H9 (cell line): ENCODE data around the gene TINAG. TPM values are rescaled to one million over a fixed set of nuclear protein-coding genes. Genes with fewer than 3 reads are reported as not detected.

Source experiments
- DNase-seq: peaks from one replicate; pipeline ENCODE4 v3.0.0-alpha.2; 2017
- H2AFZ ChIP-seq: one replicate; pipeline ENCODE4 v1.6.1; 2013; ENCODE audit warnings: mild to moderate bottlenecking, low read length, control low read depth, moderate library complexity
- H2AK5ac ChIP-seq: 2 replicates; pipeline ENCODE4 v1.6.1; 2013; ENCODE audit warnings: low read length, control low read depth, mixed read lengths; ENCODE audit not compliant: insufficient read length
- H2BK120ac ChIP-seq: one replicate; pipeline ENCODE4 v1.6.1; 2013; ENCODE audit warnings: low read depth, mild to moderate bottlenecking, low read length, control low read depth, inconsistent platforms; ENCODE audit not compliant: poor library complexity, severe bottlenecking
- H2BK12ac ChIP-seq: 2 replicates; pipeline ENCODE4 v1.6.1; 2013; ENCODE audit warnings: low read length, control low read depth, mixed read lengths, low read depth; ENCODE audit not compliant: insufficient read length
- H2BK15ac ChIP-seq: 2 replicates; pipeline ENCODE4 v1.6.1; 2013; ENCODE audit warnings: low read depth, low read length, control low read depth
- H2BK20ac ChIP-seq: one replicate; pipeline ENCODE4 v1.6.1; 2013; ENCODE audit warnings: low read depth, mild to moderate bottlenecking, low read length, control low read depth, inconsistent platforms; ENCODE audit not compliant: poor library complexity, severe bottlenecking
- H2BK5ac ChIP-seq: 2 replicates; pipeline ENCODE4 v1.6.1; 2013; ENCODE audit warnings: low read length, control low read depth, mixed read lengths; ENCODE audit not compliant: insufficient read length
- H3K14ac ChIP-seq: 2 replicates; pipeline ENCODE4 v1.6.1; 2013; ENCODE audit warnings: low read length, control low read depth; ENCODE audit not compliant: insufficient read depth
- H3K18ac ChIP-seq: 2 replicates; pipeline ENCODE4 v1.6.1; 2013; ENCODE audit warnings: low read depth, mild to moderate bottlenecking, mixed read lengths, low read length, control low read depth; ENCODE audit not compliant: insufficient read length
- H3K23ac ChIP-seq: 2 replicates; pipeline ENCODE4 v1.6.1; 2013; ENCODE audit warnings: low read length, control low read depth, mixed read lengths, low read depth; ENCODE audit not compliant: insufficient read length
- H3K23me2 ChIP-seq: 2 replicates; pipeline ENCODE4 v1.6.1; 2013; ENCODE audit warnings: low read depth, mild to moderate bottlenecking, mixed read lengths, low read length, control low read depth; ENCODE audit not compliant: insufficient read length, poor library complexity, severe bottlenecking
- H3K27ac ChIP-seq: 2 replicates; pipeline ENCODE4 v1.5.1; 2013; ENCODE audit warnings: low read length, control low read depth, mixed read lengths, low read depth; ENCODE audit not compliant: insufficient read length
- H3K27me3 ChIP-seq: 2 replicates; pipeline ENCODE4 v1.6.1; 2013; ENCODE audit warnings: low read length, control low read depth, inconsistent platforms; ENCODE audit not compliant: insufficient read depth
- H3K4ac ChIP-seq: 2 replicates; pipeline ENCODE4 v1.6.1; 2013; ENCODE audit warnings: low read depth, mild to moderate bottlenecking, control low read depth, inconsistent platforms, low read length, moderate library complexity
- H3K4me1 ChIP-seq: 2 replicates; pipeline ENCODE4 v1.6.1; 2013; ENCODE audit warnings: low read length, control low read depth, inconsistent platforms; ENCODE audit not compliant: insufficient read depth
- H3K4me2 ChIP-seq: 2 replicates; pipeline ENCODE4 v1.6.1; 2013; ENCODE audit warnings: low read length, control low read depth, mixed read lengths; ENCODE audit not compliant: insufficient read length, insufficient read depth
- H3K56ac ChIP-seq: 2 replicates; pipeline ENCODE4 v1.6.1; 2013; ENCODE audit warnings: low read depth, mild to moderate bottlenecking, mixed read lengths, low read length, control low read depth; ENCODE audit not compliant: insufficient read length
- H3K79me1 ChIP-seq: 2 replicates; pipeline ENCODE4 v1.6.1; 2013; ENCODE audit warnings: low read depth, mild to moderate bottlenecking, moderate library complexity, low read length, control low read depth, inconsistent platforms; ENCODE audit not compliant: insufficient read depth, poor library complexity, severe bottlenecking
- H3K79me2 ChIP-seq: 2 replicates; pipeline ENCODE4 v1.6.1; 2013; ENCODE audit warnings: low read length, control low read depth, inconsistent platforms; ENCODE audit not compliant: insufficient read depth
- H3K9ac ChIP-seq: 2 replicates; pipeline ENCODE4 v1.6.1; 2013; ENCODE audit warnings: low read length, control low read depth, mixed read lengths; ENCODE audit not compliant: insufficient read length; ENCODE audit errors: extremely low read depth
- H3K9me3 ChIP-seq: one replicate; pipeline ENCODE4 v1.6.1; 2013; ENCODE audit warnings: low read depth, low read length, inconsistent platforms; ENCODE audit not compliant: control insufficient read depth
- H3T11ph ChIP-seq: one replicate; pipeline ENCODE4 v1.6.1; 2013; ENCODE audit warnings: mild to moderate bottlenecking, low read length, control low read depth, inconsistent platforms
- H4K20me1 ChIP-seq: one replicate; pipeline ENCODE4 v1.6.1; 2013; ENCODE audit not compliant: control insufficient read depth, insufficient read length, insufficient read depth
- H4K5ac ChIP-seq: 2 replicates; pipeline ENCODE4 v1.6.1; 2013; ENCODE audit warnings: low read depth, mild to moderate bottlenecking, mixed read lengths, low read length, control low read depth; ENCODE audit not compliant: insufficient read length
- H4K8ac ChIP-seq: replicated peaks from 2 replicates; pipeline ENCODE4 v1.6.1; 2013; ENCODE audit warnings: low read length, control low read depth, mixed read lengths, low read depth; ENCODE audit not compliant: insufficient read length
- H4K91ac ChIP-seq: 2 replicates; pipeline ENCODE4 v1.6.1; 2013; ENCODE audit warnings: low read depth, mild to moderate bottlenecking, moderate library complexity, mixed read lengths, low read length, control low read depth; ENCODE audit not compliant: insufficient read length
- H3K27ac Mint-ChIP-seq, 3 experiments: 2 replicates in 2 of 3; 3 replicates in 1 of 3; pipeline ENCODE4 v1.8.0; 2020 to 2021; ENCODE audit warnings: mixed read lengths in 3 of 3, mild to moderate bottlenecking in 1 of 3, moderate library complexity in 1 of 3
- H3K27me3 Mint-ChIP-seq: 2 replicates; pipeline ENCODE4 v1.8.0; 2021; ENCODE audit warnings: low read depth, mild to moderate bottlenecking, moderate library complexity, mixed read lengths
- H3K36me3 Mint-ChIP-seq, 3 experiments: 2 replicates in 2 of 3; 3 replicates in 1 of 3; pipeline ENCODE4 v1.8.0; 2020 to 2021; ENCODE audit warnings: low read depth in 3 of 3, mixed read lengths in 3 of 3; ENCODE audit not compliant: insufficient read depth in 1 of 3
- H3K4me1 Mint-ChIP-seq, 2 experiments: 2 replicates each; pipeline ENCODE4 v1.8.0; 2020; ENCODE audit warnings: mixed read lengths in 2 of 2
- H3K4me3 Mint-ChIP-seq, 2 experiments: 2 replicates in 1 of 2; 3 replicates in 1 of 2; pipeline ENCODE4 v1.8.0; 2020 to 2021; ENCODE audit warnings: mild to moderate bottlenecking in 2 of 2, mixed read lengths in 2 of 2, moderate library complexity in 1 of 2
- H3K9me3 Mint-ChIP-seq, 2 experiments: 2 replicates in 1 of 2; 3 replicates in 1 of 2; pipeline ENCODE4 v1.8.0; 2020; ENCODE audit warnings: mild to moderate bottlenecking in 2 of 2, mixed read lengths in 2 of 2, moderate library complexity in 1 of 2
- WGBS: extraction: QIAGEN DNeasy Blood & Tissue Kit; methylation state at CpG from one replicate; pipeline ENCODE4 v1.1.7; 2013; ENCODE audit warnings: missing lambda C conversion rate, low lambda C conversion rate, mixed read lengths; ENCODE audit not compliant: insufficient read length; ENCODE audit errors: extremely low coverage; 5-methylcytosine and 5-hydroxymethylcytosine counted together
- total RNA-seq: library from RNA; stranded (reverse); gene quantifications from 2 replicates; pipeline ENCODE4 v1.2.1, GENCODE V29; 2021
- TF ChIP-seq, protein P1 (sequence below): fragments of 200-600 bp; sonication (generic); conservative IDR thresholded peaks from 3 replicates; pipeline ENCODE4 v1.8.0; 2021; ENCODE audit warnings: antibody characterized with exemption, mild to moderate bottlenecking

TINAG gene
- total RNA-seq, 1 experiment from 2014 or later = not detected

- no peak overlapping the region for H3K9ac ChIP-seq
- H3K4me2 ChIP-seq = no peak overlapping the region
- H2BK5ac ChIP-seq = no peak overlapping the region
- H2AK5ac ChIP-seq = no peak overlapping the region
- no peaks in the 10 kb centered on the region for H3K4me1 Mint-ChIP-seq
- H3K27ac ChIP-seq = no peak overlapping the region
- H2BK20ac ChIP-seq = no peak overlapping the region
- no CpG with 5 or more reads among the region's 2 CpGs for WGBS
- no peak overlapping the region for H2AFZ ChIP-seq
- no peak overlapping the region for H2BK12ac ChIP-seq
- H3K18ac ChIP-seq = no peak overlapping the region
- DNase-seq = no peak
- H4K20me1 ChIP-seq = no peaks in the 10 kb centered on the region
- H3K27me3 Mint-ChIP-seq = no peaks in the 10 kb centered on the region
- no peak overlapping the region for H4K5ac ChIP-seq
- H3K56ac ChIP-seq = no peak overlapping the region
- no peak overlapping the region for H2BK120ac ChIP-seq
- H3K9me3 Mint-ChIP-seq = no peaks in the 10 kb centered on the region
- no peaks in the 10 kb centered on the region for H3K27me3 ChIP-seq
- no peaks in the 10 kb centered on the region for H3K9me3 ChIP-seq
- H4K91ac ChIP-seq = no peak overlapping the region
- H3K36me3 Mint-ChIP-seq = no peaks in the 10 kb centered on the region
- H3K4me1 ChIP-seq = no peaks in the 10 kb centered on the region
- no peaks in the 10 kb centered on the region for H3K79me1 ChIP-seq
- no peak overlapping the region for H3T11ph ChIP-seq
- H3K23me2 ChIP-seq = no peaks in the 10 kb centered on the region
- TF ChIP-seq, protein P1, sequence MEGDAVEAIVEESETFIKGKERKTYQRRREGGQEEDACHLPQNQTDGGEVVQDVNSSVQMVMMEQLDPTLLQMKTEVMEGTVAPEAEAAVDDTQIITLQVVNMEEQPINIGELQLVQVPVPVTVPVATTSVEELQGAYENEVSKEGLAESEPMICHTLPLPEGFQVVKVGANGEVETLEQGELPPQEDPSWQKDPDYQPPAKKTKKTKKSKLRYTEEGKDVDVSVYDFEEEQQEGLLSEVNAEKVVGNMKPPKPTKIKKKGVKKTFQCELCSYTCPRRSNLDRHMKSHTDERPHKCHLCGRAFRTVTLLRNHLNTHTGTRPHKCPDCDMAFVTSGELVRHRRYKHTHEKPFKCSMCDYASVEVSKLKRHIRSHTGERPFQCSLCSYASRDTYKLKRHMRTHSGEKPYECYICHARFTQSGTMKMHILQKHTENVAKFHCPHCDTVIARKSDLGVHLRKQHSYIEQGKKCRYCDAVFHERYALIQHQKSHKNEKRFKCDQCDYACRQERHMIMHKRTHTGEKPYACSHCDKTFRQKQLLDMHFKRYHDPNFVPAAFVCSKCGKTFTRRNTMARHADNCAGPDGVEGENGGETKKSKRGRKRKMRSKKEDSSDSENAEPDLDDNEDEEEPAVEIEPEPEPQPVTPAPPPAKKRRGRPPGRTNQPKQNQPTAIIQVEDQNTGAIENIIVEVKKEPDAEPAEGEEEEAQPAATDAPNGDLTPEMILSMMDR = no peak
- H4K8ac ChIP-seq = no peak overlapping the region
- H3K79me2 ChIP-seq = no peaks in the 10 kb centered on the region
- H3K23ac ChIP-seq = no peak overlapping the region
- no peak overlapping the region for H3K4ac ChIP-seq
- peak overlapping the region in 1 of 3 experiments; percentile 33; a peak in 1 of 7 replicates for H3K27ac Mint-ChIP-seq
- H3K14ac ChIP-seq = no peak overlapping the region
- no peak overlapping the region for H3K4me3 Mint-ChIP-seq
- H2BK15ac ChIP-seq = no peak overlapping the region
These were observed 19.8 kb upstream of the TINAG start for GRCh38 chr6:54288474-54288873.
